Stimulated activated CD8-positive, alpha-beta memory T cell treated with anti-CD3 and anti-CD28 coated beads, Interleukin-15, amount 100 ng/mL, for 4 hours (primary cell): ENCODE measurements around the gene GRM7.

Experiments used
- DNase-seq, 2 donors: peaks; one replicate each; pipeline ENCODE4 v3.0.0-alpha.2; 2020; ENCODE audit warnings: low read depth in 2 of 2

The GRM7 gene

DNA sequence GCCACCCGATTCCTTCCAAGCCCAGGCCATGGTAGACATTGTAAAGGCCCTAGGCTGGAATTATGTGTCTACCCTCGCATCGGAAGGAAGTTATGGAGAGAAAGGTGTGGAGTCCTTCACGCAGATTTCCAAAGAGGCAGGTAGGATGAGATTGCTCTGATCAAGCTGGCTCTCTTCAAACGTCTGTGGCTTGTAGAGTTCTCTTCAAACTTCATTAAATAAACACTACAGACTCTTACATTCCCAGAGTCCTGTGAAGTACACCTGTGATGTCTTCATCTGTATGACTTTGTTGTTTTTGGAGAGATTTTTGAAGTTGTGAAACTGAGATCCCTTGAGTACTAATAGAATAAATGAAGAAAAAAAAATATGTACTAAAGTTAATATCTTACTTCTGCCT lies 285.6 kb downstream of the GRM7 start:
- DNase-seq = no peak

DNA sequence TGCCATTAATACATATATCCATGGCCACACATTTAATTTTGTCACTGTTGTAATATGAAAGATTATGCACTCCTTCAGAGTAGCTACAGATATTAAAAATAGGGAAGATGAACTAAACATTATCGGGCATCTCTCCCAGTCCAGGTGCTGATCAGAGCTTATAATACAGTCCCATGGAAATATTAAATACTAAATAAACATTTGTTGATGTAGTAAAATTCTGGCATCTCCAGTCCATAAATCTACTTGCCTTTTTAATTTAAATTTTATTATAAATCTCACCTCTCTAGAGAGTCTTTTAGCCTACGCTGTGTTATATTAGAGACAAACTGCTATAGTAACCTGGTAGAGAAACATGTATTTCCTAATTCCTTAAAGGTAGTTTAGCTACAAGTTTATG lies 297.6 kb downstream of the GRM7 start:
- no peak for DNase-seq

DNA sequence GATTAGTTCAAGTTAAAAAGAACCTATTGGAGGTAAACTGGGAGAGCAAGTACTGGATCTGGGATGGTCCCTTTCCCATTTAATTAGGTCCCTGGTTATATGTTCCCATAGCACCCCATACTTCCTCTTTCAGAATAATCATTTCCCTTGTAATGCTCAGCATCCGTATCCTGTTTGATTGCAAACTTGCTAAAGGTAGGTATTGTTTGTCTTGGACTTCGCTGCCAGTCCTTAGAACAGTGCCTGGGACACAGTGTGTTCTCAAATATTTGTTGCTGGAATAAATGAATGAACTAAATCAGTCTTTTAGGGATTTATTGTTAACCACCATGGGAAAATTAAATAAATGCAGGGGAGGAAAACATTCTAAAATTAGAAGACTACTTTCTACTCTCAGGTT lies 299.8 kb downstream of the GRM7 start:
- DNase-seq = no peak

DNA sequence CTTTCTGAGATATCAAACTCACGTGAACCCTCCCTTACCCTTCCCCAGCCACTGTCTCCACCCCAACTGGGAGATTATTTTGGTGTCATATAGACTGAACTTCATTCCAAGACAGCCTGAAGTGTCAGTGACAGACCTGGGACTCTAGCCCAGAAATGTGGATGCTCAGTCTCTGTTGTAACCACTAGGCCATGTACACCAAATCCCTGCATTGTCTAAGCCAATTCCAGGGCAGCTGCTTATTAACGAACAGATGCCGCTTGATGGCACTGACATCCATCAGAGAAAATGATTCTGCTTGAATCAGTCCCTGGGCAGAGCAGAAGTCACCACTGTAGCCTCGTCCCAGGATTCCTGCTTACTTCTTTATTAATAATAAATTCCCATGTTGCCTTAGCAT lies 305.5 kb downstream of the GRM7 start:
- DNase-seq = no peak

DNA sequence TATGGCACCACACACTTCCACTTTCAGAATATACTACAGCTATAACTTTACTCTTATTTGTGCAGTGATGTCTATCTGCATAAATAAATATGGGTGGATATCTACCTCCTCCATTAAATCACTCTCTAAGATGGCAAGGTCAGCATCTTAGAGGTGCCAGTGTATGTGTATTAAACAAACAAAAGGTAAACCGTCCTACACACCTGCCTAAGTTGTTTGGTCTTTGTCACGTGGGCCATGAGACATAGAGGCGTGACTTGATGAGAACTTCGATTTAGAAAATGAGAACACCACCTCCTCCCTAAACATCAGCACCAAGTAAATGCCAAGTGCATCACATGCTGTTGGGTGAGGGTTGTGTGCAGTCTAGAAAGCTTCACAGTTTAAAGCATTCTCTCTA lies 310.6 kb downstream of the GRM7 start:
- DNase-seq = no peak

DNA sequence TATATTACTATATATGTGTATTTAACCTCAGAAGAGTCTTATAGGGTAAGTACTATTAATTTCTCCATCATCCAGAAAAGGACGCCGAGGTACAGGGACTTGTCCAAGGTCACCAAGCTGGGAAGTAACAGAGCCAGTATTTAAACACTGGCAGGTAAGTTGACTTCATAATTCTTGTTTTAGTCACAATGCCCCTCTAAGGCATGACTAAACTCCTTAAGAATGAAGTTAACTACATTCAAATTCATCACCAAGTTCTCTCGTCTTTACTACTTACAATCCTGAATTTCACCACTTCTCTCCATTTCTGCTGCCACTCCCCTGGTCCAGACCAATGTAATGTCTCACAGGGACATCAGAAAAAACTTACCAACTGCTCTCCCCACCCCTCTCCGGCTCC lies 312.1 kb downstream of the GRM7 start:
- DNase-seq = no peak

DNA sequence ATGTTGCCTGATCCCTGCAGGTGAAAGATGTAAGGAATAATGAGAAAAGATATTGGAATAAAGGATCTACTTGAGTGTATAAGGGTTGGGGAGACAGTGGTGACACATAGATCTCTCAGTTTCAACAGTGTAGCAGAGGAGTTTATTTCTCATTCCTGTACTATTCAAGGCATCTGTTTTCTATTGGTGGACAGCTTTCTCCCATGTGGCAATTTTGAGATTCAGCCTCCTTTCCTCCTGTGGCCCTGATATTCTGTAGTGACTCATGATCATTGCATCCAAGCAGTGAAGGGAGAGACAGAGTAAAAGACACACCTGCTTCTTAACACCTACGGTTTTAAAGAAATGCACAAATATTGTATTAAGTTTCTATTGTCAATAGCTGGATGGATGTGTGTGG lies 327.6 kb downstream of the GRM7 start:
- DNase-seq = no peak

DNA sequence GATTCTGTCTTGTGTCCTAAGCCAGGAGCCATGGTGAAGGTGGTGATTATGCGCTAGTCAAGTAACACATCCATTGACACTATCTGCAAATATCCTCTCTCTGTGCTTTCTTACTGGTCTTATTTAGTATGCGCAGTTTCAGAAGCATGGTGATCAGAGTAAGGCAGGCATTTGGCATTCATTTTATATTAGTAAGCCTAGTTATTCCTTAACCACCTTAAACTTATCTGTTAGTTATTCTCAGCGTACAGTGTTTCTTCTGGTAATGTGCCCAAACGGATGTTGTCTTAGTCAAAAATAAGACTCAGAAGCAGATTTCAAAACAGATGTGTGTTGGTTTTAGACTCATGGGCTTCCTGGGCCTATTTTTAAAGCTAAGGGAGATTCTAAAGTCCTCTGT lies 329.2 kb downstream of the GRM7 start:
- DNase-seq = no peak

DNA sequence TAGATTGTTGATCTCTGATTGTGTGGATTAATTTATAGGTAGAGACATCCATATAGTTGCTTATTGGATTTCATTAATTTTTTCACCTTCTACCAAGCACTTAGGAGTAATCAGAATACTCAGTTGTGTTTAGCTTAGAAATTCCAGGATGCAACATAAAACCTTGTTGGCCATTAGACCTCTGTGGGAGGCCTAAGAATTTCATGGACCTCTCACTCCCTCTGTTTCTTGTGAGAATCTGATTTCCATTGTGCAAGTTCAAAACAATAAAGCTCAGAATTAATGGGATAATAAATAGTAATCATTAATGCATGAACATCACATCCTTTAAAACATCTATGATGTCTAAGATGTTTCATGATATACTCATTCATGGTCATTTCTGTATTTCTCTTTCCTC lies 332.4 kb downstream of the GRM7 start:
- no peak for DNase-seq

DNA sequence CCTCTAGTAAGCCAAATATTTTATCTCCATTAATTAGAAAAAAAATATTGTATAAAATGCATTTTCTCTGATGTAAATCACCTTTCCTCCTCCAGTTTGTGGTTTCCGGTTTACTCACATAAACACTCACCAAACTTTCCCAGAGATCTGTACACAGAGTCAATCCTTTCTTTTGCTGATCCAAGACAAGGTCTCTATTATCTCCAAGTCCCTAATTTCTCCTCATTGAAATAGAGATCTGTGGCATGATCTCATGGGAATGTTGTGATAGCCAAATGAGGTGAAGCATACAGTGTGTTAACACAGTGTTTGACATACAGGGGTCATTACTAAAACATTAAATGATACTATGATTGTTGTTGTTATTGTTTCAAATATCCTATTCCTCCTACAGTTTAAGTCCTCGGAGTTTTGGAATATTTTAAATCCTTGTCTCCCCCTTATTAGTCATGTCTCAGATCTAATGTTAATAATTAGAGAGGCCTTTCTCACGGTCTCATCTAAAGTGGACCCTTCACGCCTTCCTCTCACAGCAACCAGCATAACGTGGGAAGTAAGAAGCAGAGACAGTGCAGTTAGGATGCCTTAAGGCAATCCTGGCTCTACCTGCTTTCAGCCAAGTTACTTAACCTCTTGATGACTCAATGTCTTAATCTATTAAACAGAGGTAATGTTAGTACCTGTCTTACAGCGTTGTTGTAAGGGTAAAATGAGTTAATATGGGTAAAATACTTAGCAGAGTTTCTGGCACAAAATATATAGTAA lies 333.3 kb downstream of the GRM7 start:
- DNase-seq = no peak

DNA sequence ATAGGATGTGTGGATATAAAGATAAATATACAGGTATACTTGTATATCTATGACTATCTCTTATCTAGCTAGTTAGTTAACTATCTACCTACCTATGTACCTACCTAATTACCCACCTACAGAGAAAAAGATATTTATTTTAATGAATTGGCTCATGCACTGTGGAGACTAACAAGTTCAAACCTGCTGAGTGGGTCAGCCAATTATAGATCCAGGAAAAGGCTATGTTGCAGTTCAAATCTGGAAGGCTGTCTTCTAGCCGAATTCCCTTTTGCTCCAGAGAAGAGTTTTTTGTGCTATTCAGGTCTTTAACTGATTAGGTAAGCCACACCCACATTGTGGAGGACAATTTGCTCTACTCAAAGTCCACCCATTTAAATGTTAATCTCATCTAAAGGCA lies 335.0 kb downstream of the GRM7 start:
- no peak for DNase-seq

DNA sequence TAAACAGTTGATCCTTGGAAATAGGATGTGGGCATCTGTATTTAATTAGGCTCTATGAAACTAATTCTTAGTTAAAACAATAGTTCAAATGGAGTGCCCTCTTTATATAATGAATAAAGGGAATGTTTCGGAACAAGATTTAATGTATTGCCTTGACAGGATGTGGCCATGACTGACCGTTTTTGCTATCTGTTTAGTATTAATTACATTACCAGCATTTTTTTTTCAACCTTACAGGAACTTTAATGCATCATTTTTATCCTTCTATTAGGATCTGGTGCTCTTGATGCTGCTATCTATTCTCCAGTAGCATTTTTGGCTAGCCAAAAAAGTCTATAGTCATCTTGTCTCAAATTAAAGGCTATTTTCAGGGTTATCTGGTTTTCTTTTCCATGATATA lies 340.9 kb downstream of the GRM7 start:
- no peak for DNase-seq

DNA sequence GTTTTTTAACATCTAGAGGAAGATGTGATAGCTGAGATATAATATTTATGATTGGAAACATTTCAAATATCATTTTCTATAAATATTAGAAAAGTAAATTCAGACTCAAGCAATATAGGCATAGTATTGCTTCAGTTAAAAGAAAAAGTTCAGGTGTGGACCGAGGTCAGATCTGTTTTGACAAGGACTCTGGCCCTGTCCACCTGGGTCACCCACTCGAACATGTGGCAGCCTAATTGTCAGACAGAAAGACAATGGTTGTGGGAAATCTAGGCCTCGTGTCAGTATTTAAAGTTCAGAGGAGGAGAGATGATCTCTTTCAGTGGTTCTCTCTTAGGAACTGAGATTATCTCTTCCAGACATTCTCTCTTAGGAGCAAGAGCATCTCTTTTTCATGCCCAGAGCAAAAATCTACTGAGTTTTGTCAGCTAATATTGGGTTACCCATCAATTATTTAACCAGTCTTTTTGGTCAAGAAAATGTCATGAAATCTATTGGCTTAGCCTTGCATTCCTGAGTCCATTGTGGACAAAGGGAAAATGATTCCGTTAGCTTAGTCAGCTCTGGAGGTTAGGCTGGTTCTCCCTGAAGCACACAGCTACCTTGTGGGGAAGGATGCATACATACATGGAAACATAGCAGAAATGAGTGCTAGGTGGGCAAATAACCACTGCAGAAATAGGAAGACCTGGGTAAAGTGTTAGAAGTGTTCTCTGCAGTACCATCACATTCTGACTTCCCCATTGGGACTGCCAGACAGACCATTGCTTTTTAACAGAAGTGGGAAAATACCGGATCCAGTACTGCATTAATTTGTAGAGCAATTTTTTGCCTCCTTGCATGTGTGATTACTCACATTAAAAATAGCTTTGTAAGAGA lies 343.3 kb downstream of the GRM7 start:
- no peak for DNase-seq

DNA sequence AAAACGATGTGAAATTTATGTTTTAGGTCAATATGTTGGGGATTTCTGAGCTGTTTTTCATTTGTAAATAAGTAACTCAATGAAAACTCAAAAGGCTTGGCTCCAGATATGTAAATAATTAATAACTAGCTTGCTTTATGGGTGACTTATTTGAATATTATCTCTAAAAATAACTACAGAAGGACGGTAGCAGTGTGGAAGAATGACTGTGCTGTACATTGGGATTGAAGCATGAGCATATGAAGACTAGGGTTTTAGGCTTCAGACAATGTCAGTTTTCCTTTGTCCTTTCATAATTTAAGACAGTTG lies 343.9 kb downstream of the GRM7 start:
- no peak for DNase-seq

DNA sequence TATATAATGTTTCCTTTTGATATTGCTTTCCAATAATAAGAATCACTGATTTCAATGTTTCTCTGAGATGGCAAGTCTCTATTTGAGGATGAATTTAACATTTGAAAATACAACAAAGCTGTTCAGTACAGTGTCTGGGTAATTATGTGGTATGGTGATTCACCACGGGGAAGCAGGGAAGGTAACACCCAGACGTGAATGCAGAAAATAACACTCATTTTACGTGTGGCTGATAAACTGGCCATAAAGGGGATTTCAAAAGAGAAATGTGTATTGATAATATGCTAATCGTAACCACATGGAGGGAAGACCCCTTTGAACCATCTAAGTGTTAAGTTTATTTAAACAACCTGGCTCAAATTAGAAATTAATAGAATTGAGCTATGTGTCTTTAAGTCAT lies 344.6 kb downstream of the GRM7 start:
- DNase-seq = no peak

DNA sequence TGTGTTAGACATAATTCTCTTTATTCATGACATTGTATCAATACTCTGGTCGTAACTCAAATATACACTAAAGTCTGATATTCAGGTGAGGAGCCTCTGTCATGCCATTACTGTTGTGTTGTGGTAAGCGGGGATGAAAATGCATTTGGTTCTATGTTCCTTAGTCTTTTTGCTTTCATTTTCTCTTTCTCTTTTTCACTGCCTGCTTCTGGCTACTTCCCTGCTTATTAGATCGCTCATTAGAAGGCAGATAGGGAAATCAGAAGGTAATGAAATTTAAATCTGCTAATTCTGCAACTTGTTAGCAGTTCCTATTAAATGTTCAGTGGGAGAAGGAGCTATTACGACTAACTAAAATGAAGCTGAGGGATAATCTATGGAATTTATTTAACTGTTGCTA lies 345.0 kb downstream of the GRM7 start:
- DNase-seq = no peak

DNA sequence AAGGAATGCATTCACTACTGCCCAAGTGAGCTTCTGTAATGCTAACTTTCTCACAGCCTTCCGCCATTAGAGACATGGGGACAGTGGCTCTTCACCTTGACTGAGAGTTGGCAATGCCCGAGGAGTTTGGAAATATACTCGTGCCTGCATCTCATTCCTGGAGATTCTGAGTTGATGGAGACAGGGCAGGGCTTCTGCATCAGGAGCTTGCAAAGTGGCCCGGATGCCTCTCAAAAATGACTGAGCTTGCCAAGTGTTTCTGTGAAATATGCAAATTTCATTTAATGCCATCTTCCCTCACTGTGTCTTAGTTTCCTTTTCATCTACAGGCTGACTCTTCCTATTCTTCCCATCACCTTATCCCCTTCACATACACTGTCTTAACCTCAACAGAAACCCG lies 346.2 kb downstream of the GRM7 start:
- no peak for DNase-seq

DNA sequence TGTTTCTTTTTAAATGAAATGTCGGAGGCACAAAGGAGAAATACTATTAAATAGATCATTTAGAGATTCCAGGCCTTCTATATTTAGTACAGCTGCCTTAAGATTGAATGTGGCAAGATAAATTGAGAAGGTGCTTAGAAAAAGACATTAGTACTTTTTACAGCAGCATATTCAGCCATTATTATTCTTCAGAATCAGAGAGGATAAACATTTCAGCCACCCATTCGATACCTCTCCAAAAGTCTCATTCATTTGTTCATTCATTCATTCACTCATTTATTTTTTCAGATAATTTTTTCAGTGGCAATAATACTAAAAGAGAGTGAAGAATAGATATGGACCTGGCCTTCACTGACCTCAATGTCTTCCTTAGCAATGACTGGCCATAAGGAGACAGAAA lies 347.0 kb downstream of the GRM7 start:
- DNase-seq = no peak

DNA sequence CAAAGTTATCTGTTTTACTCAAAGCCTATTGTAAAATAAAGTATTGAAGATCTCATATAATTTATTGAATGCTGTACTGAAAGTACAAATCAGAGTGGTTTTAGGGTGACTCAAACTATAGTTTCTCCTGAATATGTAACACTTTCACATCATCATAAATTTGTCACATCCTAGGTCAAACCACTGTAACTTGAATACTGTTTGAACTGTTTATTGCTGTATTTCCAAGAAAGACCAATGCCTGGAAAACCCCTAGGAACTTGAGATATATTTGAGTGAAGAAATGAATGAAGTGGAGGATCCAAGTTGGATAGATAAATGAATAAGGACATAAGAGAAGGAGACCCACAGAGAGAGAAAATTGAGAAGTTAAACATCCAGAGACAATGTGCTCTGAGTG lies 348.2 kb downstream of the GRM7 start:
- DNase-seq = no peak

DNA sequence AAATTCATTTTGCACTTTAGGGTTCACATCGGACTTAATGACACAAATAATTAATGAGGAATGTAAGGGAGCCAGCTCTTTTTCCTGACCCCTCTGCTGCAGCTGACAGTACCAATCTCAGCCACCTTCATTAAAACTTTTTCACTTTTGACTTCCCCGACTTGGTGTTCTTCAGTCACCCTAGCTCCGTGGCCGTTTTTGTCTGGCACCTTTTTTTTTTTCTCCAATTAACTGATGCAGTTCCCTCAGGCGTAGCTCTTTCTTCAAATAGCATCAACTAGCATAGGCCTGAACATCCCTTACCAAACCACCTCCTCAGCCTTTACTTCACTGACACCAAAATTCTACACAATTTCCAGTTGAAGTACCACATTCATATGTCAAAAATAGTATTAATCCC lies 350.8 kb downstream of the GRM7 start:
- no peak for DNase-seq

DNA sequence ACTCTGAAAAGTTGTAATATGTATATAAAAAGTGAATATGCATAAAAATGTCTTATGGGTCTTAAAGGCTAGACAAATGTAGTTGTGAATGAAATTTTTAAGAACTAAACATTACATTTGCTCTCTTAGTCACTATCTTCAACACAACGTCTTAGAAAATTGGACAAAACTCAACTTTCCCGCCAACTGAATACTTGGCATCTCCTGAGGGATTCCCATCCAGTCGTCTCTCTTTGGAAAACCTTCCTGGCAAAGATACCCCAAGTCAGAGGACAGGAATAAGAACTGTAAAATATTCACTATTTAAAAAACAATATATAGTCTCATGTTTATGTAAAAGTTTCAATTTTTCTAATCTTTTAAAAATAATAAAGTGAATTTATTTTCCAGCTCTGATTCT lies 354.8 kb downstream of the GRM7 start:
- DNase-seq = no peak

DNA sequence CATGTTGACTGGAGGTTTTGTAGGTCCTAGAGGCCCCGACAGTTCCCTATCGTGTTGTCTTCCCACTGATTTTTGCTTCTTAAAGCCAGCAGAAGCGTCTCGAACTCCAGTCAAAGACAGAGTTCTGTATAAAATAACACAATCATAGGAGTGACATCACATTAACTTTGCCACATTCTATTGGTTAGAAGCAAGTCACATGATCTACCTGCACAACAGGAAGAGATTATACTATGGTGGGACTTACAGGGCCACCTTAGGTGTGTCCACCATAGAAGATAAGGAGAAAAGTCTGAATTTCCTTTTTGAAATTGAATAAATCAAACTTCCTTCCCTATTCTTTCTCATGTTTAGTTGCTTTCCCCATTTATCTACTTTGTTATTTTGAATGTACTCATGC lies 365.5 kb downstream of the GRM7 start:
- no peak for DNase-seq

DNA sequence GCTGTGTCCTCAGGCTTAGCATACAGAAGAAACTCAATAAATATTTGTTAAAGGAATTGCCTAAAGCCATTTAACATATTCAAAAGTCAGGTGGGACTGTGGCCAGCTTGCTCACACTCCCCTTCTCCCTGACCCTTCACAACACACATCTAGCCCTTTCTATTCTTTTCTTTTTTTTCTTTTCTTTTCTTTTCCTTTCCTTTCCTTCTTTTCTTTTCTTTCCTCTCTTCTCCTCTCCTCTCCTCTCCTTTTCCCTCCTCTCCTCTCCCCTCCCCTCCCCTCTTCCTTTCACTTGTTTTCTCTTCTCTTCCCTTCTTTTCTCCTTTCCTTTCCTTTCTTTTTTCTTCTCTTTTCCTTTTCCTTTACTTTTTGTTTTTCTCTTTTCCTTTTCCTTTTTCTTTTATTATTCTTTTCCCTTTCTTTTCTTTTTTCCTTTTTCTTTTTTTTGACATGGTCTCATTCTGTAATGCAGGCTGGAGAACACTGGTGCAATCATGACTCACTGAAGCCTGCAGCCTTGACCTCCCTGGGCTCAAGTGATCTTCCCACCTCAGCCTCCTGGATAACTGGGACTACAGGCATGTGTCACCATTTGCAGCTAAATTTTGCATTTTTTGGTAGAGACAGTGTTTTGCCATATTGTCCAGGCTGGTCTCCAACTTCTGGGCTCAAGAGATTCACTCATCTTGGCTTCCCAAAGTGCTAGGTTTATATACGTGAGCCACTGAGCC lies 377.8 kb downstream of the GRM7 start:
- no peak for DNase-seq
